HCT116 (cell line): ENCODE results near the gene SLC44A2. TPM values are rescaled to one million over a fixed set of nuclear protein-coding genes. Genes with fewer than 3 reads are reported as not detected.

Source experiments
- ATAC-seq: fragments of 200-7000 bp; cut with Tn5 transposase; 2 replicates; pipeline ENCODE4 v1.9.1; 2020; ENCODE audit warnings: mild to moderate bottlenecking, moderate library complexity
- BruUV-seq: library from RNA; stranded (reverse); fragments of 400-500 nt; replicated peaks from 2 replicates; lab custom pipeline; 2021; lab: Mats Ljungman, UMichigan
- CTCF ChIA-PET: fragments of 300-600 bp; sonication (Branson Sonifier 250); formaldehyde crosslinking; loops from one replicate; lab custom pipeline; 2021; ENCODE audit warnings: antibody characterized with exemption; lab: Charles Lee
- POLR2A ChIA-PET: fragments of 300-600, 350-600 bp; sonication (Branson Sonifier 250); formaldehyde crosslinking; loops from one replicate; lab custom pipeline; 2021; ENCODE audit warnings: antibody characterized with exemption; lab: Charles Lee
- RAD21 ChIA-PET, 2 experiments: fragments of 300-600 bp; sonication (Branson Sonifier 250); formaldehyde crosslinking; loops; one replicate each; lab custom pipeline; 2023; ENCODE audit warnings: low total read pairs in 2 of 2; ENCODE audit not compliant: uncharacterized antibody in 2 of 2, unreplicated experiment in 2 of 2, low non-redundant PET in 1 of 2; lab: Charles Lee
- DNase-seq: peaks from one replicate; pipeline ENCODE4 v3.0.0-alpha.2; 2010; ENCODE audit warnings: low read depth, low spot score
- H2AFZ ChIP-seq: fragments of 200-600 bp; shearing (Covaris generic), sonication (generic); 2 replicates; pipeline ENCODE4 v1.6.1; 2017; ENCODE audit warnings: low read depth, mixed run types, mixed read lengths, antibody characterized with exemption, low read length; ENCODE audit not compliant: poor library complexity, severe bottlenecking
- H3K27ac ChIP-seq: 2 replicates; pipeline ENCODE4 v1.5.1; 2012; ENCODE audit warnings: low read depth, low read length
- H3K27me3 ChIP-seq: fragments of 200-600 bp; sonication (generic); 2 replicates; pipeline ENCODE4 v1.6.1; 2016; ENCODE audit warnings: mixed run types, low read length, mixed read lengths; ENCODE audit not compliant: insufficient read depth
- H3K36me3 ChIP-seq, 2 experiments: fragments of 200-500 bp in 1 of 2; fragments of 200-600 bp in 1 of 2; sonication (Bioruptor generic) in 1 of 2; sonication (generic) in 1 of 2; 2 replicates each; pipeline versions ENCODE4 v1.5.1 to v1.6.1; 2014 to 2016; ENCODE audit warnings: low read length in 2 of 2, inconsistent platforms in 1 of 2, mixed read lengths in 1 of 2, mixed run types in 1 of 2; ENCODE audit not compliant: insufficient read depth in 2 of 2, control insufficient read depth in 1 of 2
- H3K4me1 ChIP-seq, 2 experiments: fragments of 200-600 bp in 1 of 2; sonication (generic) in 1 of 2; 2 replicates each; pipeline versions ENCODE4 v1.5.1 to v1.6.1; 2012 to 2017; ENCODE audit warnings: low read length in 2 of 2, inconsistent platforms in 1 of 2, mild to moderate bottlenecking in 1 of 2, mixed read lengths in 1 of 2, mixed run types in 1 of 2, moderate library complexity in 1 of 2; ENCODE audit not compliant: insufficient read depth in 2 of 2, control insufficient read depth in 1 of 2
- H3K4me2 ChIP-seq: fragments of 200-600 bp; sonication (generic); 2 replicates; pipeline ENCODE4 v1.6.1; 2017; ENCODE audit warnings: mixed run types, low read length, mixed read lengths
- H3K4me3 ChIP-seq, 2 experiments: fragments of 200-600 bp in 1 of 2; sonication (generic) in 1 of 2; replicated peaks in 1 of 2; 2 replicates each; pipeline ENCODE4 v1.5.1; 2011 to 2016; ENCODE audit warnings: low read length in 2 of 2, control low read depth in 1 of 2, low read depth in 1 of 2, mild to moderate bottlenecking in 1 of 2, mixed read lengths in 1 of 2, mixed run types in 1 of 2
- H3K79me2 ChIP-seq: fragments of 200-600 bp; sonication (generic); 2 replicates; pipeline ENCODE4 v1.6.1; 2017; ENCODE audit warnings: mild to moderate bottlenecking, mixed run types, low read length, moderate library complexity, mixed read lengths; ENCODE audit not compliant: insufficient read depth
- H3K9ac ChIP-seq: fragments of 200-600 bp; sonication (generic); 2 replicates; pipeline ENCODE4 v1.6.1; 2016; ENCODE audit warnings: low read length, mixed read lengths
- H3K9me2 ChIP-seq: fragments of 200-600 bp; sonication (generic), shearing (Covaris generic); 2 replicates; pipeline ENCODE4 v1.6.1; 2017; ENCODE audit warnings: mixed run types, mild to moderate bottlenecking, moderate library complexity; ENCODE audit not compliant: insufficient read depth
- H3K9me3 ChIP-seq, 2 experiments: fragments of 200-500 bp in 1 of 2; fragments of 200-600 bp in 1 of 2; sonication (Bioruptor generic) in 1 of 2; sonication (generic) in 1 of 2; 2 replicates each; pipeline ENCODE4 v1.6.1; 2014 to 2017; ENCODE audit warnings: low read length in 2 of 2, mixed read lengths in 2 of 2, inconsistent platforms in 1 of 2, low read depth in 1 of 2, mild to moderate bottlenecking in 1 of 2, mixed run types in 1 of 2, moderate library complexity in 1 of 2; ENCODE audit not compliant: control insufficient read depth in 1 of 2, insufficient read depth in 1 of 2
- H4K20me1 ChIP-seq: fragments of 200-600 bp; sonication (generic), shearing (Covaris generic); 2 replicates; pipeline ENCODE4 v1.6.1; 2017; ENCODE audit warnings: mixed run types, mild to moderate bottlenecking, moderate library complexity; ENCODE audit not compliant: insufficient read depth
- CBX3 ChIP-seq: IDR thresholded peaks from 2 replicates; pipeline ENCODE4 v1.6.1; 2012; ENCODE audit warnings: low read depth
- CEBPB ChIP-seq: IDR thresholded peaks from 2 replicates; pipeline ENCODE4 v1.6.1; 2012; ENCODE audit warnings: low read depth
- CTCF ChIP-seq, 3 experiments: fragments of 200-600 bp in 1 of 3; sonication (generic) in 1 of 3; IDR thresholded peaks in 2 of 3; conservative IDR thresholded peaks in 1 of 3; 2 replicates each; pipeline ENCODE4 v1.5.1; 2012 to 2017; ENCODE audit warnings: low read depth in 2 of 3, low read length in 2 of 3, antibody characterized with exemption in 1 of 3, borderline replicate concordance in 1 of 3, control low read depth in 1 of 3, mild to moderate bottlenecking in 1 of 3, mixed read lengths in 1 of 3, mixed run types in 1 of 3, moderate library complexity in 1 of 3; ENCODE audit not compliant: insufficient read depth in 1 of 3
- EGR1 ChIP-seq: IDR thresholded peaks from 2 replicates; pipeline ENCODE4 v1.6.1; 2012; ENCODE audit warnings: low read depth
- EZH2 ChIP-seq: fragments of 200-600 bp; sonication (generic); IDR thresholded peaks from 2 replicates; pipeline ENCODE4 v1.6.1; 2017; ENCODE audit warnings: antibody characterized with exemption, mixed run types
- EZH2phosphoT487 ChIP-seq: fragments of 200-600 bp; IDR thresholded peaks from 2 replicates; pipeline ENCODE4 v1.6.1; 2018; ENCODE audit warnings: antibody characterized with exemption, borderline replicate concordance
- JUND ChIP-seq: IDR thresholded peaks from 2 replicates; pipeline ENCODE4 v1.6.1; 2012
- MAX ChIP-seq: IDR thresholded peaks from 2 replicates; pipeline ENCODE4 v1.6.1; 2012
- POLR2A ChIP-seq: IDR thresholded peaks from 2 replicates; pipeline ENCODE4 v1.7.0; 2011; ENCODE audit warnings: borderline replicate concordance; ENCODE audit not compliant: insufficient read depth, insufficient read length; ENCODE audit errors: extremely low read depth
- POLR2AphosphoS5 ChIP-seq: IDR thresholded peaks from 2 replicates; pipeline ENCODE4 v1.6.1; 2011; ENCODE audit warnings: mild to moderate bottlenecking, low read depth, low read length, moderate library complexity
- REST ChIP-seq: IDR thresholded peaks from 2 replicates; pipeline ENCODE4 v1.6.1; 2012; ENCODE audit warnings: low read depth
- SP1 ChIP-seq: IDR thresholded peaks from 2 replicates; pipeline ENCODE4 v1.6.1; 2012; ENCODE audit warnings: low read depth
- SRF ChIP-seq: IDR thresholded peaks from 2 replicates; pipeline ENCODE4 v1.6.1; 2012; ENCODE audit warnings: low read depth
- TCF7L2 ChIP-seq: IDR thresholded peaks from 2 replicates; pipeline ENCODE4 v1.7.0; 2011; ENCODE audit warnings: borderline replicate concordance, inconsistent platforms; ENCODE audit not compliant: insufficient read depth, insufficient read length; ENCODE audit errors: extremely low read depth
- YY1 ChIP-seq: IDR thresholded peaks from 2 replicates; pipeline ENCODE4 v1.6.1; 2011; ENCODE audit warnings: low read length, low read depth, moderate library complexity, mild to moderate bottlenecking; ENCODE audit not compliant: insufficient replicate concordance; ENCODE audit errors: extremely low read depth
- ZBTB33 ChIP-seq: IDR thresholded peaks from 2 replicates; pipeline ENCODE4 v1.6.1; 2011; ENCODE audit warnings: mild to moderate bottlenecking, low read length, moderate library complexity; ENCODE audit not compliant: insufficient replicate concordance; ENCODE audit errors: extremely low read depth
- ZFX ChIP-seq: fragments of 450-650 bp; IDR thresholded peaks from 2 replicates; pipeline ENCODE4 v1.6.1; 2017
- intact Hi-C: fragments of 100-400 bp; cut with micrococcal nuclease; formaldehyde crosslinking; loops from 2 replicates; pipeline ENCODE4 v1.10.0; 2022
- total RNA-seq: library from RNA; stranded (reverse); gene quantifications from one replicate; pipeline ENCODE4 v1.2.1, GENCODE V29; 2021; ENCODE audit not compliant: unreplicated experiment

Gene SLC44A2
- total RNA-seq, 1 experiment from 2014 or later = 90.9 TPM

- peaks cover 12 to 22% of the 10 kb centered on the region in 2 experiments; a peak in 3 of 4 replicates for H3K4me1 ChIP-seq
- BruUV-seq = no TSS peak
- CTCF ChIA-PET = interaction anchor here (0.9 to 5.7 kb wide), 2 partner anchors 67 to 231 kb away, joined by 5 to 114 read pairs; no protein-coding TSS in a partner anchor
- RAD21 ChIA-PET = no interaction called here
- no peak overlapping the region for H3K9ac ChIP-seq
- H3K9me2 ChIP-seq = no peaks in the 10 kb centered on the region
- no peak for TF ChIP-seq MAX
- TF ChIP-seq TCF7L2 = no peak
- TF ChIP-seq EZH2 = no peak
- TF ChIP-seq ZFX = no peak
- no peak for TF ChIP-seq SP1
- no peak for TF ChIP-seq JUND
- no peak for TF ChIP-seq POLR2AphosphoS5
- no peak for TF ChIP-seq CTCF (IDR thresholded peaks at IDR 0.05 in 2 of 3, conservative IDR thresholded peaks at IDR 0.05 in 1 of 3; ENCODE audit: borderline replicate concordance in 1 of 3, insufficient read depth in 1 of 3, low read depth in 2 of 3, low read length in 2 of 3)
- TF ChIP-seq EZH2phosphoT487 = no peak
- TF ChIP-seq CBX3 = no peak
- TF ChIP-seq REST = no peak
- TF ChIP-seq EGR1 = no peak
- TF ChIP-seq ZBTB33 = no peak
- no peak for TF ChIP-seq YY1
- TF ChIP-seq CEBPB = no peak
- TF ChIP-seq POLR2A = no peak
- no peak for TF ChIP-seq SRF
- H4K20me1 ChIP-seq = no peaks in the 10 kb centered on the region
- H3K4me3 ChIP-seq = no peak overlapping the region
- H3K79me2 ChIP-seq = peaks cover 18% of the 10 kb centered on the region
- no peaks in the 10 kb centered on the region for H3K9me3 ChIP-seq
- no peaks in the 10 kb centered on the region for H3K27me3 ChIP-seq
- H2AFZ ChIP-seq = no peak overlapping the region
- POLR2A ChIA-PET = no interaction called here
- intact Hi-C loops = no loop called here
- no peak for ATAC-seq
- H3K27ac ChIP-seq = no peak overlapping the region
- H3K4me2 ChIP-seq = no peak overlapping the region
- H3K36me3 ChIP-seq = no peaks in the 10 kb centered on the region
- DNase-seq = no peak
Measured at GRCh38 chr19:10648360-10648759, 23.0 kb downstream of the SLC44A2 start.
